MCF 10A (cell line): ENCODE results near the gene FOCAD. TPM values are rescaled to one million over a fixed set of nuclear protein-coding genes. Genes with fewer than 3 reads are reported as not detected.
"Not testable (repeated sequence)": the region's sequence is repeated elsewhere in the genome, so short reads cannot be mapped to it uniquely, and the experiment has no call there.

Experiments used
- BruUV-seq: library from RNA; stranded (reverse); fragments of 400-500 nt; replicated peaks from 2 replicates; lab custom pipeline; 2021; lab: Mats Ljungman, UMichigan
- CTCF ChIA-PET: fragments of 300-600 bp; sonication (Branson Sonifier 250); formaldehyde crosslinking; extraction: SDS; loops from one replicate; lab custom pipeline; 2021; ENCODE audit warnings: antibody characterized with exemption, inconsistent platforms; lab: Yijun Ruan, JAX
- POLR2A ChIA-PET: fragments of 300-600, 350-650 bp; sonication (Branson Sonifier 250); formaldehyde crosslinking; extraction: SDS; loops from one replicate; lab custom pipeline; 2020; ENCODE audit warnings: antibody characterized with exemption, inconsistent platforms; lab: Yijun Ruan, JAX
- DNase-seq: peaks from one replicate; pipeline ENCODE4 v3.0.0-alpha.2; 2018; ENCODE audit not compliant: unreplicated experiment
- H3K27ac Mint-ChIP-seq: one replicate; pipeline ENCODE4 v1.8.0; 2022; ENCODE audit warnings: mild to moderate bottlenecking, low read depth, mixed read lengths; ENCODE audit not compliant: unreplicated experiment
- H3K27me3 Mint-ChIP-seq: one replicate; pipeline ENCODE4 v1.8.0; 2022; ENCODE audit warnings: mixed read lengths; ENCODE audit not compliant: insufficient read depth, unreplicated experiment
- H3K36me3 Mint-ChIP-seq: one replicate; pipeline ENCODE4 v1.8.0; 2022; ENCODE audit warnings: mild to moderate bottlenecking, moderate library complexity, mixed read lengths; ENCODE audit not compliant: insufficient read depth, unreplicated experiment
- H3K4me1 Mint-ChIP-seq: one replicate; pipeline ENCODE4 v1.8.0; 2022; ENCODE audit warnings: mixed read lengths; ENCODE audit not compliant: insufficient read depth, unreplicated experiment
- H3K4me3 Mint-ChIP-seq: one replicate; pipeline ENCODE4 v1.8.0; 2022; ENCODE audit warnings: mild to moderate bottlenecking, moderate library complexity, mixed read lengths; ENCODE audit not compliant: unreplicated experiment
- H3K9me3 Mint-ChIP-seq: one replicate; pipeline ENCODE4 v1.8.0; 2022; ENCODE audit warnings: mixed read lengths; ENCODE audit not compliant: unreplicated experiment
- intact Hi-C: fragments of 100-400 bp; cut with micrococcal nuclease; formaldehyde crosslinking; loops from 2 replicates; pipeline ENCODE4 v1.14.1; 2022
- total RNA-seq: library from RNA; stranded (reverse); gene quantifications from 2 replicates; pipeline ENCODE4 v1.2.3, GENCODE V29; 2022
- TF ChIP-seq, protein P1 (sequence below): fragments of 200-600 bp; IDR thresholded peaks from one replicate; pipeline ENCODE4 v1.8.0; 2022; ENCODE audit warnings: antibody characterized with exemption, mild to moderate bottlenecking; ENCODE audit not compliant: unreplicated experiment

The FOCAD gene
- total RNA-seq, 1 experiment from 2014 or later, result 20.7 TPM

DNA sequence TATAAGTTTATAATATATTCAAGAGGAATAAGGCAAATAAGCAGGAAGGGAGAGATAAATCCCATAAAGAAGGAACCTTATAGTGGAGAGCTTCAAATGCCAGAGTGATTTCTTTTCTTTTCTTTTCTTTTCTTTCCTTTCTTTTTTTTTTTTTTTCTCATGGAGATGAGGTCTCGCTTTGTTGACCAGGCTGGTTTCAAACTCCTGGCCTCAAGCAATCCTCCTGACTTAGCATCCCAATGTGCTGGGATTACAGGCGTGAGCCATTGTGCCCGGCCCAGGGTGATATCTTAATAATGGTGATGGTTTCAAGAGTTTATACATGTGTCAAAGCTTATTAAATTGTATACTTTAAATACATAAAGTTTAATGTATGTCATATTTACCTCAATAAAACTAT lies 19.6 kb upstream of the FOCAD start:
- H3K27ac Mint-ChIP-seq, result no peak overlapping the region
- no peak for DNase-seq
- CTCF ChIA-PET, result no interaction called here
- TF ChIP-seq, protein P1, sequence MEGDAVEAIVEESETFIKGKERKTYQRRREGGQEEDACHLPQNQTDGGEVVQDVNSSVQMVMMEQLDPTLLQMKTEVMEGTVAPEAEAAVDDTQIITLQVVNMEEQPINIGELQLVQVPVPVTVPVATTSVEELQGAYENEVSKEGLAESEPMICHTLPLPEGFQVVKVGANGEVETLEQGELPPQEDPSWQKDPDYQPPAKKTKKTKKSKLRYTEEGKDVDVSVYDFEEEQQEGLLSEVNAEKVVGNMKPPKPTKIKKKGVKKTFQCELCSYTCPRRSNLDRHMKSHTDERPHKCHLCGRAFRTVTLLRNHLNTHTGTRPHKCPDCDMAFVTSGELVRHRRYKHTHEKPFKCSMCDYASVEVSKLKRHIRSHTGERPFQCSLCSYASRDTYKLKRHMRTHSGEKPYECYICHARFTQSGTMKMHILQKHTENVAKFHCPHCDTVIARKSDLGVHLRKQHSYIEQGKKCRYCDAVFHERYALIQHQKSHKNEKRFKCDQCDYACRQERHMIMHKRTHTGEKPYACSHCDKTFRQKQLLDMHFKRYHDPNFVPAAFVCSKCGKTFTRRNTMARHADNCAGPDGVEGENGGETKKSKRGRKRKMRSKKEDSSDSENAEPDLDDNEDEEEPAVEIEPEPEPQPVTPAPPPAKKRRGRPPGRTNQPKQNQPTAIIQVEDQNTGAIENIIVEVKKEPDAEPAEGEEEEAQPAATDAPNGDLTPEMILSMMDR, result no peak
- peaks cover 32% of the 10 kb centered on the region for H3K27me3 Mint-ChIP-seq
- H3K36me3 Mint-ChIP-seq, result no peaks in the 10 kb centered on the region
- no peaks in the 10 kb centered on the region for H3K4me1 Mint-ChIP-seq
- BruUV-seq, result no TSS peak
- POLR2A ChIA-PET, result interaction anchor here (1.0 kb wide), 1 partner anchor 21 kb away, joined by 4 read pairs; no protein-coding TSS in a partner anchor
- intact Hi-C loops, result no loop called here
- H3K4me3 Mint-ChIP-seq, result no peak overlapping the region
- H3K9me3 Mint-ChIP-seq, result no peaks in the 10 kb centered on the region

DNA sequence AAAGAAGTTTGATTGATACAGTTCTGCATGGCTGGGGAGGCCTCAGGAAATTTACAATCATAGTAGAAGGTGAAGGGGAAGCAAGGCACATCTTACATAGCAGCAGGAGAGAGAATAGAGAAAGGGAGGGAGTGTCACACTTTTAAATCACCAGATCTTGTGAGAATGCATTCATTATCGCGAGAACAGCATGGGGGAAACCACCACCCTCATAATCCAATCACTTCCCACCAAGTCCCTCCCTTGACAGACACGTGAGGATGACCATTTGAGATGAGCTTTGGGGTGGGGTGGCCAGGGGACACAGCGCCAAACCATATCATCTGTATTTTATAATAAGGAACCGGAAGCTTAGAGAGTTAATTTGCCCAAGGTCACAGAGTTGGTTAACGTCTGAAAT lies 13.7 kb upstream of the FOCAD start:
- Mint-ChIP-seq H3K27me3 (peaks cover 22% of the 10 kb centered on the region), H3K36me3 (no peaks in the 10 kb centered on the region), H3K27ac (no peak overlapping the region), H3K9me3 (no peaks in the 10 kb centered on the region), H3K4me1 (no peaks in the 10 kb centered on the region), H3K4me3 (no peak overlapping the region)
- ChIA-PET POLR2A (no interaction called here), CTCF (interaction anchor here (2.6 kb wide), 1 partner anchor 11 kb away, joined by 13 read pairs; no protein-coding TSS in a partner anchor)
- TF ChIP-seq, protein P1, result no peak
- no peak for DNase-seq
- BruUV-seq, result no TSS peak
- intact Hi-C loops, result no loop called here

DNA sequence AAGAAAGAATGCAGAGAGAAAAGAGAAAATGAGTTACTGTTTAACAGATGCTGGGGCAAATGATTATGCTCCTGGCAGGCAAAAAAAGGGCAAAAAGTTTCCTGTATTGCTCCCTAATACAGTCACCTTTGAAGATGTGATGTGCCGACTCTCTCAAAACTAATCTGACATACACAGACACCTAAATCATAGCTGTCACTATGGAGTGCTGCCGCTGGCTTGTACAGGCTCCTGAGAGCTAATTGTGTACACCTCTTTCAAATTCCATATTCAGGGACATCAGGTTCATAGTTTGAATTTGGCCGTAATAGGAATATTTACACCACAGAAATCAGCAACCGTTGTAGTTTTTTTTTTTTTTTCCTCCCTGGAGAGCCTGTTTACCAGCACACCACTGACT lies 12.4 kb upstream of the FOCAD start:
- H3K4me3 Mint-ChIP-seq, result no peak overlapping the region
- ChIA-PET POLR2A (interaction anchor here (1.1 kb wide), 1 partner anchor 12 kb away, joined by 4 read pairs; no protein-coding TSS in a partner anchor), CTCF (interaction anchor here (0.7 to 2.6 kb wide), 2 partner anchors 13 to 745 kb away, joined by 3 to 13 read pairs; no protein-coding TSS in a partner anchor)
- BruUV-seq, result no TSS peak
- no peak for DNase-seq
- TF ChIP-seq, protein P1, result no peak
- no peaks in the 10 kb centered on the region for H3K36me3 Mint-ChIP-seq
- intact Hi-C loops, result no loop called here
- no peak overlapping the region for H3K27ac Mint-ChIP-seq
- H3K27me3 Mint-ChIP-seq, result peaks cover 14% of the 10 kb centered on the region
- no peaks in the 10 kb centered on the region for H3K4me1 Mint-ChIP-seq
- H3K9me3 Mint-ChIP-seq, result no peaks in the 10 kb centered on the region

DNA sequence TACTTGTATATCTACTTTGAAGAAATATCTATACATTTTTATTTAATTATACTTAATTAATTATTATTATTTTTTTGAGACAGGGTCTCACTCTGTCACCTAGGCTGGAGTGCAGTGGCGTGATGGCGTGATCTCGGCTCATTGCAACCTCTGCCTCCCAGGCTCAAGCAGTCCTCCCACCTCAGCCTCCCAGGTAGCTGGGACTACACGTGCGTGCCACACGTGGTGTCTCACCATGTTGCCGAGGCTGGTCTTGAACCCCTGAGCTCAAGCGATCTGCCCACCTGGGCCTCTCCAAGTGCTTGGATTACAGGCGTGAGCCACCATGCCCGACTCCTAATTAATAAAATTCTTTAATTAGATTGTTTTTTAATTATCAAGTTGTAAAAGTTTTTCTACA lies 10.5 kb upstream of the FOCAD start:
- H3K36me3 Mint-ChIP-seq, H3K9me3 Mint-ChIP-seq, H3K4me1 Mint-ChIP-seq, H3K27me3 Mint-ChIP-seq, H3K4me3 Mint-ChIP-seq, intact Hi-C loops, H3K27ac Mint-ChIP-seq, BruUV-seq, DNase-seq: not testable (repeated sequence)
- POLR2A ChIA-PET, result interaction anchor here (0.6 to 2.4 kb wide), 2 partner anchors 11 to 1664 kb away, joined by 3 to 7 read pairs; partner anchors contain the start of gene FOCAD
- CTCF ChIA-PET, result interaction anchor here (0.5 to 1.4 kb wide), 2 partner anchors 11 to 168 kb away, joined by 3 read pairs; no protein-coding TSS in a partner anchor
